Natural killer cell (primary cell): ENCODE results near the gene ADIPOR2. TPM values are rescaled to one million over a fixed set of nuclear protein-coding genes. Genes with fewer than 3 reads are reported as not detected.

ENCODE experiments used
- ATAC-seq, 3 donors: fragments of 150-1000 bp in 2 of 3; fragments of 200-7000 bp in 1 of 3; cut with Tn5 transposase; 1 replicate in 1 of 3; 2 replicates in 2 of 3; pipeline ENCODE4 v1.10.0; 2021; ENCODE audit warnings: mild to moderate bottlenecking in 2 of 3, moderate library complexity in 2 of 3
- DNase-seq, 2 donors: peaks; one replicate each; pipeline versions ENCODE4 v3.0.0 to v3.0.0-alpha.2; 2013 to 2021; ENCODE audit warnings: mixed read lengths in 1 of 2
- H3K27ac ChIP-seq: one replicate; pipeline ENCODE4 v1.5.1; 2013; ENCODE audit warnings: mild to moderate bottlenecking, low read length
- H3K27me3 ChIP-seq: one replicate; pipeline ENCODE4 v1.6.1; 2013; ENCODE audit warnings: low read length; ENCODE audit not compliant: control insufficient read depth, insufficient read depth
- H3K36me3 ChIP-seq: one replicate; pipeline ENCODE4 v1.6.1; 2013; ENCODE audit warnings: low read length; ENCODE audit not compliant: control insufficient read depth, insufficient read depth
- H3K4me1 ChIP-seq: one replicate; pipeline ENCODE4 v1.6.1; 2013; ENCODE audit warnings: low read length; ENCODE audit not compliant: control insufficient read depth, insufficient read depth
- H3K4me3 ChIP-seq: one replicate; pipeline ENCODE4 v1.5.1; 2013; ENCODE audit warnings: low read length
- H3K9me3 ChIP-seq: one replicate; pipeline ENCODE4 v1.6.1; 2013; ENCODE audit warnings: low read length; ENCODE audit not compliant: control insufficient read depth, insufficient read depth
- H3K27ac Mint-ChIP-seq, 2 donors: one replicate each; pipeline ENCODE4 v1.8.0; 2022; ENCODE audit warnings: mild to moderate bottlenecking in 2 of 2, mixed read lengths in 2 of 2, moderate library complexity in 1 of 2
- H3K27me3 Mint-ChIP-seq, 2 donors: one replicate each; pipeline ENCODE4 v1.8.0; 2022; ENCODE audit warnings: low read depth in 2 of 2, mixed read lengths in 2 of 2
- H3K36me3 Mint-ChIP-seq: one replicate; pipeline ENCODE4 v1.8.0; 2022; ENCODE audit warnings: mixed read lengths
- H3K4me1 Mint-ChIP-seq, 2 donors: one replicate each; pipeline ENCODE4 v1.8.0; 2022; ENCODE audit warnings: mixed read lengths in 2 of 2
- H3K4me3 Mint-ChIP-seq: one replicate; pipeline ENCODE4 v1.8.0; 2022; ENCODE audit warnings: mild to moderate bottlenecking, moderate library complexity, mixed read lengths
- H3K9me3 Mint-ChIP-seq, 2 donors: one replicate each; pipeline ENCODE4 v1.8.0; 2022; ENCODE audit warnings: mixed read lengths in 2 of 2
- WGBS: methylation state at CpG from one replicate; pipeline ENCODE4 v1.1.7; 2013; ENCODE audit warnings: missing lambda C conversion rate; ENCODE audit not compliant: insufficient coverage; 5-methylcytosine and 5-hydroxymethylcytosine counted together
- intact Hi-C: fragments of 100-400 bp; cut with micrococcal nuclease; formaldehyde crosslinking; loops from one replicate; pipeline ENCODE4 v1.14.2; 2022
- total RNA-seq, 4 donors: library from RNA; stranded (reverse); fragments of 120-200 nt in 1 of 4; gene quantifications; one replicate each; pipeline versions ENCODE4 v1.2.3 to v1.2.4, GENCODE V29; 2013 to 2022
- TF ChIP-seq, protein P1 (sequence below): fragments of 200-600 bp; IDR thresholded peaks from one replicate; pipeline ENCODE4 v1.8.0; 2022; ENCODE audit warnings: antibody characterized with exemption

The ADIPOR2 gene
- total RNA-seq, 3 donors from 2014 or later (not counting 1 experiment from before 2014, with no cell fraction given), result 38.6 to 48.3 (median 44.0) TPM

DNA sequence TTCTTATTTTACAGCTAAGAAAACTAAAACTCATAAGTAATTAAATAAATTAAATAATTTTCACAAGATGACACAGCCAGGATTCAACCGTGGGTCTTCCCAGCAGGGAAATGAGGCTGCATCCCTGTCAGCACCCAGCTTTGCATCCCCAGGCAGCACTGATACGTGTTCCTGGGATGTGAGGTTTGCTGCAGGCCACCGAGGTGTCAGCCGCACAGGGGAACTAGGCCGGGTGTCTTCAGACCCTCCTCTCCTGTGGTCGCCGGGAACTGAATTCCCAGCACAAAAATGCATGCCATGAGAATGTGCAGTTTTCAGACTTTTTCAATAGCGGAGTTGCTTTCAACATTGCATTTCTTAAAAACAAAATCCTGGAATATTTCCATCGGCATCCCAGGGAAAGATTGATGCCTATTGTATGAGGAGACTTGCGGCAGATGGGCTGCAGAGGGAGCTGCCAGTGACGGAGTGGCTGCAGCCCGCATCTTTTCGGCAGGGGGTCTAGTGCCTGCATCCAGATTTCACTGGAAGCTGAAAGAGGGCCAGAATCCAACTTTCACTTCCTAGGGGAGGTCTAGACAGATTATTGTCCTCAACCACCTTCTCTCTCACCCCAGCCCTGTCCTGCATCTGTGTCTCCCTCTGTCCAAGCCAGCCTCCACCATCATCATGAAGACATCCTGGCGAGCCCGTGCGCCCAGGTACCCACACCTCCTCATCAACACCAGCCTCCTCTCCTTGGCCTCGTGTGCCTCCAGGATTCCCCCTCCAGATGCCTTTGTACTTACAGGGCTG lies 142.1 kb downstream of the ADIPOR2 start:
- whole genome bisulfite sequencing, result 84% methylated on average over 17 of the region's 17 CpGs
- DNase-seq (no peak), ATAC-seq (no peak)
- no peaks in the 10 kb centered on the region for H3K9me3 ChIP-seq
- Mint-ChIP-seq H3K9me3 (no peaks in the 10 kb centered on the region), H3K36me3 (no peaks in the 10 kb centered on the region), H3K27me3 (peaks cover 18% of the 10 kb centered on the region in 2 donors), H3K27ac (no peak overlapping the region), H3K4me3 (no peak overlapping the region), H3K4me1 (peaks cover 0 to 4% of the 10 kb centered on the region in 2 donors)
- no peak overlapping the region for H3K4me3 ChIP-seq
- H3K27me3 ChIP-seq, result peaks cover 6% of the 10 kb centered on the region
- intact Hi-C loops, result no loop called here
- no peaks in the 10 kb centered on the region for H3K4me1 ChIP-seq
- TF ChIP-seq, protein P1, sequence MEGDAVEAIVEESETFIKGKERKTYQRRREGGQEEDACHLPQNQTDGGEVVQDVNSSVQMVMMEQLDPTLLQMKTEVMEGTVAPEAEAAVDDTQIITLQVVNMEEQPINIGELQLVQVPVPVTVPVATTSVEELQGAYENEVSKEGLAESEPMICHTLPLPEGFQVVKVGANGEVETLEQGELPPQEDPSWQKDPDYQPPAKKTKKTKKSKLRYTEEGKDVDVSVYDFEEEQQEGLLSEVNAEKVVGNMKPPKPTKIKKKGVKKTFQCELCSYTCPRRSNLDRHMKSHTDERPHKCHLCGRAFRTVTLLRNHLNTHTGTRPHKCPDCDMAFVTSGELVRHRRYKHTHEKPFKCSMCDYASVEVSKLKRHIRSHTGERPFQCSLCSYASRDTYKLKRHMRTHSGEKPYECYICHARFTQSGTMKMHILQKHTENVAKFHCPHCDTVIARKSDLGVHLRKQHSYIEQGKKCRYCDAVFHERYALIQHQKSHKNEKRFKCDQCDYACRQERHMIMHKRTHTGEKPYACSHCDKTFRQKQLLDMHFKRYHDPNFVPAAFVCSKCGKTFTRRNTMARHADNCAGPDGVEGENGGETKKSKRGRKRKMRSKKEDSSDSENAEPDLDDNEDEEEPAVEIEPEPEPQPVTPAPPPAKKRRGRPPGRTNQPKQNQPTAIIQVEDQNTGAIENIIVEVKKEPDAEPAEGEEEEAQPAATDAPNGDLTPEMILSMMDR, result no peak
- no peak overlapping the region for H3K27ac ChIP-seq
- H3K36me3 ChIP-seq, result no peaks in the 10 kb centered on the region

DNA sequence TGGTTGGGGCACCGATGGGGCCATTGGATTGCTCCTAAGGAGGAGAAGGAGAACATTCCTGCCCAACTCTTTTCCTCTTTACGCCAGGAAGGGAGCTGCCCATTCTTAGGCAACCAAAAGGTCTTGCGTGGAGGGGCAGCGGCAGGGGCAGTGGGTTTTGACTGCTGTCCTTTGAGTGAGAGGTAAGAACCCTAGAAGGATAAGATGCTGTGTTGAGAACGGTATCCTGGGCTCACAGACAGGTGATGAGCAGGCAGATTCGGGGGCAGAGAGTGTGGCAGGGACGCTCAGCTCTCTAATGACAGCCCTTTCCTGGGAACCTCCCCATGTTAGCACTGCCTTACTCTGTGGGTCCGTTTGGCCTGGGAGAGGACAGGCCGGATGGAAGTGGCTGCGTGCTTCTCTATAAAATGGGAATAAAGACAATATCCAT lies 142.7 kb downstream of the ADIPOR2 start:
- Histone ChIP-seq H3K36me3 (no peaks in the 10 kb centered on the region), H3K27ac (no peak overlapping the region), H3K27me3 (peaks cover 6% of the 10 kb centered on the region), H3K4me3 (no peak overlapping the region), H3K4me1 (no peaks in the 10 kb centered on the region), H3K9me3 (no peaks in the 10 kb centered on the region)
- 88% methylated on average over 9 of the region's 10 CpGs for WGBS
- Mint-ChIP-seq H3K4me1 (peaks cover 0 to 4% of the 10 kb centered on the region in 2 donors), H3K36me3 (no peaks in the 10 kb centered on the region), H3K9me3 (no peaks in the 10 kb centered on the region), H3K4me3 (no peak overlapping the region), H3K27ac (no peak overlapping the region), H3K27me3 (peaks cover 18 to 19% of the 10 kb centered on the region in 2 donors)
- ATAC-seq (no peak), DNase-seq (no peak)
- intact Hi-C loops, result no loop called here
- TF ChIP-seq, protein P1, result no peak

DNA sequence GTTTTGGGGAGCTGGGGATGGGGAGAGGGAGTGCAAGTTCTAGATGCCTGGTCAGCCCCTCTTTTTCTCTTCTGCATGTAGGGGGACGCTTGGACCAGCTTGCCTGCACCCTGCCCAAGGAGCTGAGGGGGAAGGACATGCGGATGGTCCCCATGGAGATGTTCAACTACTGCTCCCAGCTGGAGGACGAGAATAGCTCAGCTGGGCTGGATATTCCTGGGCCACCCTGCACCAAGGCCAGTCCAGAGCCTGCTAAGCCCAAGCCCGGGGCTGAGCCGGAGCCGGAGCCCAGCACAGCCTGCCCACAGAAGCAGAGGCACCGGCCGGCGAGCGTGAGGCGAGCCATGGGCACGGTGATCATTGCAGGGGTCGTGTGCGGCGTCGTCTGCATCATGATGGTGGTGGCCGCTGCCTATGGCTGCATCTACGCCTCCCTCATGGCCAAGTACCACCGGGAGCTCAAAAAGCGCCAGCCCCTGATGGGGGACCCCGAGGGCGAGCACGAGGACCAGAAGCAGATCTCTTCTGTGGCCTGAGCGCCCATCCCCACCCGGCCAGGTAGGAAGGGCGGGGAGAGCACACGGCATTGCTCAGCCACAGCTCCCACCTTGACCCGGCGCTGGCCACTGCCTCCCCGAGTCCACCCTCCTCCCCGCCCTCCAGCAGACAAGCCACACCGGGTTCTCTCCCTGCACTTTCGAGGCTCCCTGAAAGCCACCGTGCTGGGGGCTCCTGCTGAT lies 143.5 kb downstream of the ADIPOR2 start:
- Histone ChIP-seq H3K4me1 (no peaks in the 10 kb centered on the region), H3K27ac (no peak overlapping the region), H3K9me3 (no peaks in the 10 kb centered on the region), H3K36me3 (no peaks in the 10 kb centered on the region), H3K27me3 (peaks cover 6% of the 10 kb centered on the region), H3K4me3 (no peak overlapping the region)
- ATAC-seq (no peak), DNase-seq (no peak)
- intact Hi-C loops, result no loop called here
- Mint-ChIP-seq H3K9me3 (no peaks in the 10 kb centered on the region), H3K27ac (no peak overlapping the region), H3K4me1 (peaks cover 0 to 4% of the 10 kb centered on the region in 2 donors), H3K4me3 (no peak overlapping the region), H3K27me3 (peaks cover 17 to 18% of the 10 kb centered on the region in 2 donors), H3K36me3 (no peaks in the 10 kb centered on the region)
- TF ChIP-seq, protein P1, result no peak
- 87% methylated on average over 34 of the region's 34 CpGs for WGBS
